ENCODE measurements around the gene PPIL1. TPM values are rescaled to one million over a fixed set of nuclear protein-coding genes. Genes with fewer than 3 reads are reported as not detected.

Gene PPIL1
- total and polyA plus RNA-seq, 2 experiments from 2014 or later = 51.7 to 53.0 TPM

DNA sequence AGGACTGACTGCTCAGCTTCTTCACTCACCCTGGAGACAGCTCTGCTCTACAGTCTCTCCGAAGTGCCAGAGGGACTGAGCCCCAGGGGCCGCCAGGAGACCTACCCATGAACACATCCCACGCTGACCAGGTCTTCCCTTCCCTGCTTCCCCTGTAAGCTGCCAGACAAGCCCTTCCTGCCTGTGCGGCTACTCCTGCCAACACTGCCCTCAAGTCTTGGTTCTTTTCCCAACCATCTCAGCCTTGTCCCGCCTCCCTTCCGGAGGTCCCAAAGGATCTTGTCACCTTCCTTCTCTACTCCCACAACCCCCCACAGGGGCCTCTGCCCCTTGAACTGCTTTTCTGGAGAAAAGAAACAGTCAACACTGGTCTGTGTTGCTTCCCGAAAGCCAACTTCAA, 50.4 kb downstream of the PPIL1 start:
- H3K9me3 ChIP-seq (ENCODE audit: low read depth) = no peaks in the 10 kb centered on the region
- H2AFZ ChIP-seq = no peak overlapping the region
- H3K4me1 ChIP-seq (ENCODE audit: insufficient read depth) = no peaks in the 10 kb centered on the region
- no peak overlapping the region for H3K4me3 ChIP-seq
- no peak overlapping the region for H3K27ac ChIP-seq
- TF ChIP-seq, protein P1, sequence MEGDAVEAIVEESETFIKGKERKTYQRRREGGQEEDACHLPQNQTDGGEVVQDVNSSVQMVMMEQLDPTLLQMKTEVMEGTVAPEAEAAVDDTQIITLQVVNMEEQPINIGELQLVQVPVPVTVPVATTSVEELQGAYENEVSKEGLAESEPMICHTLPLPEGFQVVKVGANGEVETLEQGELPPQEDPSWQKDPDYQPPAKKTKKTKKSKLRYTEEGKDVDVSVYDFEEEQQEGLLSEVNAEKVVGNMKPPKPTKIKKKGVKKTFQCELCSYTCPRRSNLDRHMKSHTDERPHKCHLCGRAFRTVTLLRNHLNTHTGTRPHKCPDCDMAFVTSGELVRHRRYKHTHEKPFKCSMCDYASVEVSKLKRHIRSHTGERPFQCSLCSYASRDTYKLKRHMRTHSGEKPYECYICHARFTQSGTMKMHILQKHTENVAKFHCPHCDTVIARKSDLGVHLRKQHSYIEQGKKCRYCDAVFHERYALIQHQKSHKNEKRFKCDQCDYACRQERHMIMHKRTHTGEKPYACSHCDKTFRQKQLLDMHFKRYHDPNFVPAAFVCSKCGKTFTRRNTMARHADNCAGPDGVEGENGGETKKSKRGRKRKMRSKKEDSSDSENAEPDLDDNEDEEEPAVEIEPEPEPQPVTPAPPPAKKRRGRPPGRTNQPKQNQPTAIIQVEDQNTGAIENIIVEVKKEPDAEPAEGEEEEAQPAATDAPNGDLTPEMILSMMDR (IDR thresholded peaks at IDR 0.05; ENCODE audit: poor library complexity) = no peak
- TF ChIP-seq EZH2 (IDR thresholded peaks at IDR 0.05; ENCODE audit: borderline replicate concordance) = no peak
- TF ChIP-seq EZH2phosphoT487 (IDR thresholded peaks at IDR 0.05; ENCODE audit: low read depth, severe bottlenecking, unreplicated experiment) = no peak
- H3K79me2 ChIP-seq = no peaks in the 10 kb centered on the region
- H3K4me2 ChIP-seq = no peak overlapping the region
- no peaks in the 10 kb centered on the region for H4K20me1 ChIP-seq (ENCODE audit: insufficient read depth, poor library complexity, severe bottlenecking)
- no peaks in the 10 kb centered on the region for H3K9me2 ChIP-seq (replicated peaks; ENCODE audit: insufficient read depth)
- no peaks in the 10 kb centered on the region for H3K36me3 ChIP-seq (replicated peaks; ENCODE audit: insufficient read depth, low read depth)
- no peak for DNase-seq (ENCODE audit: low spot score)
- 77% methylated on average over 7 of the region's 7 CpGs for WGBS (ENCODE audit: low lambda C conversion rate, missing lambda C conversion rate)
- H3K27me3 ChIP-seq = no peaks in the 10 kb centered on the region

DNA sequence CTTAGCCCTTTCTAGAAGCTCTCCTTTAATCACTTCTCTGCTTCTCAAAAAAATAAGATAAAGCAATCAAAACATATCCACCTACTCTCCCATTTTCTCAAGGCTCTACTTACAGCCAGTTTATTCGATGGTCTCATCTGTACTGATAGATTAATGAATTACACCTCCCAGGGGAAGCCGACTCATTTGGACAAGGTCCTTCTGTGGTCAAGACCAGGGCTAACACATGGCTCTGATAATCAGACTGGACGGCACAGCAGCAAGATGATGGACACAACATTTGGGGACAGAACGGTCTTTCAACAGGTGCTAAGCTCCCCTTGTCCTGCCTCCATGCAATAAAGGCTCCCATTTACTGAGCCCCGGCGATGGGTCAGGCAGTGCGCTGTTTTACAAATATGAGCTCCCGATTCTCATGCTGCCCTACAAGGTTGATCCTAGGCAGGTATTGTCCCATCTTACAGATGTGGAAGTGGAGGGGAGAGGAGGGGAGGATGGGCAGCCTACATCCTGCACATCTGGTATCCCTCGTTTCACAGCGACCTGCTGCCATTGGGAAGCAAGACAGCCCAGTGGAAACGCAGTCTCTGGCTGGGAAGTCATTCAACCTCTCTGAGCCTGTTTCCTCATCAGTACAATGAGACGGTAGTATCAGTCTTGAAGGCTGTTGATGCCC, 51.0 kb downstream of the PPIL1 start:
- WGBS (ENCODE audit: low lambda C conversion rate, missing lambda C conversion rate) = 93% methylated on average over 12 of the region's 12 CpGs

DNA sequence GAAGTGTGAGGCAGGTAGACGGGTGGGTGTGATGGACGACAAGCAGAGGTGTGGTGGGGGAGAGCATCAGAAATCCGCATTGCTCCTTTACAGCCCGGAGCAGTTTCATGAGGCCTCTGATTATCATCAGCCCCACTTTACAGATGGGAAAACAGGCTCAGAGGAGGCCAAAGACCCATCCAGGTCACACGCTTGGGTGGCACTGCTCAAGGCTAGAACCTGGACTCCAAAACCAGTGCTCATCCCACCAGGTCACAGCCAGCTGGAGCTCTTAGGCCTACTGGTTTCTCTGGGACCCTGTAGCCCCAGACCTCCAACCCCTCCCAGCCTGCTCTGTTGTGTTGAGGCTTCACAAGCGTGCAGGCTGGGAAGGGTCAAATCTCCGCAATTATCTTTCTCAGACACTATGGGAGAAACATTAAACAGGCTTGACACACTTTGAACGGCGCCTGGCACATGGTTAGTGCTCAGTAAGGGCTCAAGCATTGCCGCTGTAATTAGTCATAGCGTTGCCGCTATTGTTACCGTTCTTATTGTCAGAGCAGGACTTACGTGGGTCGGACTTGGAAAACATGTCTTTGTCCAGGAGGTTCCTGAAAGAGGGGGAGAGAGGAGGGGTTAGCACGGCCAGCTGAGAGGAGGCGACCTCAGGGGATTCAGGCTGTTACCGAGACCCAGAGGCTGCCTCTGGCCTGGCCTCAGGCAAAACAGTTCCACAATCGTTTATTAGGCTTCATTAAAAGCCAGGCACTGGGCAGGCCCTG, 51.9 kb downstream of the PPIL1 start:
- no peak for DNase-seq (ENCODE audit: low spot score)
- Histone ChIP-seq H3K4me3 (no peak overlapping the region), H3K9me2 (replicated peaks; ENCODE audit: insufficient read depth) (no peaks in the 10 kb centered on the region), H3K4me2 (no peak overlapping the region), H3K27me3 (no peaks in the 10 kb centered on the region), H3K4me1 (ENCODE audit: insufficient read depth) (no peaks in the 10 kb centered on the region), H3K79me2 (no peaks in the 10 kb centered on the region), H3K9me3 (ENCODE audit: low read depth) (no peaks in the 10 kb centered on the region), H2AFZ (no peak overlapping the region), H4K20me1 (ENCODE audit: insufficient read depth, poor library complexity, severe bottlenecking) (no peaks in the 10 kb centered on the region), H3K27ac (no peak overlapping the region), H3K36me3 (replicated peaks; ENCODE audit: insufficient read depth, low read depth) (no peaks in the 10 kb centered on the region)
- TF ChIP-seq EZH2 (IDR thresholded peaks at IDR 0.05; ENCODE audit: borderline replicate concordance) (no peak), EZH2phosphoT487 (IDR thresholded peaks at IDR 0.05; ENCODE audit: low read depth, severe bottlenecking, unreplicated experiment) (no peak)
- TF ChIP-seq, protein P1 (IDR thresholded peaks at IDR 0.05; ENCODE audit: poor library complexity) = no peak
- 81% methylated on average over 19 of the region's 19 CpGs for WGBS (ENCODE audit: low lambda C conversion rate, missing lambda C conversion rate)

More for the DNA sequence above, 51.0 kb downstream of the PPIL1 start:
- H2AFZ ChIP-seq = no peak overlapping the region
- H3K4me1 ChIP-seq (ENCODE audit: insufficient read depth) = no peaks in the 10 kb centered on the region
- H3K79me2 ChIP-seq = no peaks in the 10 kb centered on the region
- H3K27me3 ChIP-seq = no peaks in the 10 kb centered on the region
- TF ChIP-seq, protein P1 (IDR thresholded peaks at IDR 0.05; ENCODE audit: poor library complexity) = no peak
- no peak for TF ChIP-seq EZH2phosphoT487 (IDR thresholded peaks at IDR 0.05; ENCODE audit: low read depth, severe bottlenecking, unreplicated experiment)
- no peak for TF ChIP-seq EZH2 (IDR thresholded peaks at IDR 0.05; ENCODE audit: borderline replicate concordance)
- H3K4me2 ChIP-seq = no peak overlapping the region
- no peaks in the 10 kb centered on the region for H3K9me2 ChIP-seq (replicated peaks; ENCODE audit: insufficient read depth)
- H3K4me3 ChIP-seq = no peak overlapping the region
- H4K20me1 ChIP-seq (ENCODE audit: insufficient read depth, poor library complexity, severe bottlenecking) = no peaks in the 10 kb centered on the region
- DNase-seq (ENCODE audit: low spot score) = no peak
- H3K36me3 ChIP-seq (replicated peaks; ENCODE audit: insufficient read depth, low read depth) = no peaks in the 10 kb centered on the region
- no peak overlapping the region for H3K27ac ChIP-seq
- H3K9me3 ChIP-seq (ENCODE audit: low read depth) = no peaks in the 10 kb centered on the region

All from hepatocyte (in vitro differentiated cells).